Neural cell (in vitro differentiated cells): ENCODE data around the gene GPR161. TPM values are rescaled to one million over a fixed set of nuclear protein-coding genes. Genes with fewer than 3 reads are reported as not detected.
"Not testable (repeated sequence)": the region's sequence is repeated elsewhere in the genome, so short reads cannot be mapped to it uniquely, and the experiment has no call there.

Experiments
- H2AFZ ChIP-seq: fragments of 200-600, 300-800 bp; sonication (generic), shearing (Covaris generic); 2 replicates; pipeline ENCODE4 v1.6.0; 2014; ENCODE audit warnings: low read depth, mild to moderate bottlenecking, antibody characterized with exemption, low read length, moderate library complexity
- H3F3A ChIP-seq: fragments of 200-600 bp; shearing (Covaris generic); 2 replicates; pipeline ENCODE4 v1.6.1; 2016; ENCODE audit warnings: mild to moderate bottlenecking, moderate library complexity, mixed read lengths, antibody characterized with exemption, low read length; ENCODE audit not compliant: insufficient read depth, poor library complexity, severe bottlenecking
- H3K27ac ChIP-seq: fragments of 200-600, 300-800 bp; sonication (generic), shearing (Covaris generic); 2 replicates; pipeline ENCODE4 v1.5.1; 2014; ENCODE audit warnings: mild to moderate bottlenecking, low read length, moderate library complexity
- H3K27me3 ChIP-seq: fragments of 300-800, 200-600 bp; sonication (generic), shearing (Covaris generic); 2 replicates; pipeline ENCODE4 v1.6.0; 2014; ENCODE audit warnings: mild to moderate bottlenecking, low read depth, low read length, moderate library complexity; ENCODE audit not compliant: insufficient read depth
- H3K36me3 ChIP-seq: fragments of 300-800, 200-600 bp; sonication (generic), shearing (Covaris generic); 2 replicates; pipeline ENCODE4 v1.5.1; 2014; ENCODE audit warnings: mild to moderate bottlenecking, antibody characterized with exemption, low read length, moderate library complexity; ENCODE audit not compliant: insufficient read depth
- H3K4me2 ChIP-seq: fragments of 300-800, 200-600 bp; sonication (generic), shearing (Covaris generic); 2 replicates; pipeline ENCODE4 v1.6.0; 2014; ENCODE audit warnings: mild to moderate bottlenecking, low read length
- H3K4me3 ChIP-seq: fragments of 300-800, 200-600 bp; sonication (generic), shearing (Covaris generic); 2 replicates; pipeline ENCODE4 v1.5.1; 2014; ENCODE audit warnings: mild to moderate bottlenecking, low read length, moderate library complexity
- H3K79me2 ChIP-seq: fragments of 200-600 bp; shearing (Covaris generic); replicated peaks from 2 replicates; pipeline ENCODE4 v1.6.0; 2014; ENCODE audit warnings: mild to moderate bottlenecking, low read length, moderate library complexity; ENCODE audit not compliant: insufficient read depth
- H3K9ac ChIP-seq: fragments of 300-800, 200-600 bp; sonication (generic), shearing (Covaris generic); 2 replicates; pipeline ENCODE4 v1.6.1; 2016; ENCODE audit warnings: mild to moderate bottlenecking, low read length, mixed read lengths
- H3K9me2 ChIP-seq: fragments of 200-600 bp; shearing (Covaris generic); 2 replicates; pipeline ENCODE4 v1.6.1; 2016; ENCODE audit warnings: mild to moderate bottlenecking, low read length, mixed read lengths; ENCODE audit not compliant: insufficient read depth
- H3K9me3 ChIP-seq: fragments of 200-600, 300-800 bp; sonication (generic), shearing (Covaris generic); 2 replicates; pipeline ENCODE4 v1.6.1; 2016; ENCODE audit warnings: mild to moderate bottlenecking, mixed run types, low read length, moderate library complexity, mixed read lengths
- H4K20me1 ChIP-seq: fragments of 200-600 bp; shearing (Covaris generic); 2 replicates; pipeline ENCODE4 v1.6.1; 2016; ENCODE audit warnings: mild to moderate bottlenecking, mixed run types; ENCODE audit not compliant: insufficient read depth
- EP300 ChIP-seq: fragments of 450-650 bp; conservative IDR thresholded peaks from 2 replicates; pipeline ENCODE4 v1.6.1; 2014; ENCODE audit warnings: antibody characterized with exemption, mild to moderate bottlenecking, moderate library complexity; ENCODE audit not compliant: poor library complexity, severe bottlenecking
- EZH2 ChIP-seq: fragments of 200-600, 300-800 bp; shearing (Covaris generic), sonication (generic); IDR thresholded peaks from 2 replicates; pipeline ENCODE4 v1.6.1; 2014; ENCODE audit warnings: antibody characterized with exemption, low read length, borderline replicate concordance, mild to moderate bottlenecking; ENCODE audit not compliant: insufficient read depth, poor library complexity, severe bottlenecking
- MXI1 ChIP-seq: fragments of 450-650 bp; conservative IDR thresholded peaks from 2 replicates; pipeline ENCODE4 v1.6.1; 2014; ENCODE audit warnings: antibody characterized with exemption, mild to moderate bottlenecking; ENCODE audit not compliant: poor library complexity, severe bottlenecking
- POLR2AphosphoS5 ChIP-seq: IDR thresholded peaks from 2 replicates; pipeline ENCODE4 v1.6.1; 2012
- RAD21 ChIP-seq: fragments of 450-650 bp; conservative IDR thresholded peaks from 2 replicates; pipeline ENCODE4 v1.6.1; 2014; ENCODE audit warnings: antibody characterized with exemption, mild to moderate bottlenecking, moderate library complexity
- SMC3 ChIP-seq: fragments of 450-650 bp; conservative IDR thresholded peaks from 2 replicates; pipeline ENCODE4 v1.6.1; 2014; ENCODE audit warnings: antibody characterized with exemption, mild to moderate bottlenecking, moderate library complexity; ENCODE audit not compliant: poor library complexity
- TAF1 ChIP-seq: IDR thresholded peaks from 2 replicates; pipeline ENCODE4 v1.6.1; 2012; ENCODE audit warnings: low read depth
- polyA minus RNA-seq: library from RNA; depleted of rRNA, polyadenylated mRNA; stranded (reverse); fragments of >200 nt; gene quantifications from 2 replicates; pipeline ENCODE4 v1.2.3, GENCODE V29; 2014
- polyA plus RNA-seq: library from polyadenylated mRNA; depleted of rRNA; stranded (reverse); fragments of >200 nt; gene quantifications from 2 replicates; pipeline ENCODE4 v1.2.3, GENCODE V29; 2014
- TF ChIP-seq, protein P1 (sequence below): IDR thresholded peaks from 2 replicates; pipeline ENCODE4 v1.6.1; 2012; ENCODE audit warnings: borderline replicate concordance
- TF ChIP-seq, protein P2 (sequence below): fragments of 450-650 bp; IDR thresholded peaks from 2 replicates; pipeline ENCODE4 v1.5.1; 2014; ENCODE audit warnings: antibody characterized with exemption, mild to moderate bottlenecking, moderate library complexity; ENCODE audit not compliant: poor library complexity, severe bottlenecking

Gene GPR161, protein sequence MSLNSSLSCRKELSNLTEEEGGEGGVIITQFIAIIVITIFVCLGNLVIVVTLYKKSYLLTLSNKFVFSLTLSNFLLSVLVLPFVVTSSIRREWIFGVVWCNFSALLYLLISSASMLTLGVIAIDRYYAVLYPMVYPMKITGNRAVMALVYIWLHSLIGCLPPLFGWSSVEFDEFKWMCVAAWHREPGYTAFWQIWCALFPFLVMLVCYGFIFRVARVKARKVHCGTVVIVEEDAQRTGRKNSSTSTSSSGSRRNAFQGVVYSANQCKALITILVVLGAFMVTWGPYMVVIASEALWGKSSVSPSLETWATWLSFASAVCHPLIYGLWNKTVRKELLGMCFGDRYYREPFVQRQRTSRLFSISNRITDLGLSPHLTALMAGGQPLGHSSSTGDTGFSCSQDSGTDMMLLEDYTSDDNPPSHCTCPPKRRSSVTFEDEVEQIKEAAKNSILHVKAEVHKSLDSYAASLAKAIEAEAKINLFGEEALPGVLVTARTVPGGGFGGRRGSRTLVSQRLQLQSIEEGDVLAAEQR
- polyA plus RNA-seq (39.0 and 45.5 TPM in 2 replicates), polyA minus RNA-seq (84.2 and 84.4 TPM in 2 replicates)

DNA sequence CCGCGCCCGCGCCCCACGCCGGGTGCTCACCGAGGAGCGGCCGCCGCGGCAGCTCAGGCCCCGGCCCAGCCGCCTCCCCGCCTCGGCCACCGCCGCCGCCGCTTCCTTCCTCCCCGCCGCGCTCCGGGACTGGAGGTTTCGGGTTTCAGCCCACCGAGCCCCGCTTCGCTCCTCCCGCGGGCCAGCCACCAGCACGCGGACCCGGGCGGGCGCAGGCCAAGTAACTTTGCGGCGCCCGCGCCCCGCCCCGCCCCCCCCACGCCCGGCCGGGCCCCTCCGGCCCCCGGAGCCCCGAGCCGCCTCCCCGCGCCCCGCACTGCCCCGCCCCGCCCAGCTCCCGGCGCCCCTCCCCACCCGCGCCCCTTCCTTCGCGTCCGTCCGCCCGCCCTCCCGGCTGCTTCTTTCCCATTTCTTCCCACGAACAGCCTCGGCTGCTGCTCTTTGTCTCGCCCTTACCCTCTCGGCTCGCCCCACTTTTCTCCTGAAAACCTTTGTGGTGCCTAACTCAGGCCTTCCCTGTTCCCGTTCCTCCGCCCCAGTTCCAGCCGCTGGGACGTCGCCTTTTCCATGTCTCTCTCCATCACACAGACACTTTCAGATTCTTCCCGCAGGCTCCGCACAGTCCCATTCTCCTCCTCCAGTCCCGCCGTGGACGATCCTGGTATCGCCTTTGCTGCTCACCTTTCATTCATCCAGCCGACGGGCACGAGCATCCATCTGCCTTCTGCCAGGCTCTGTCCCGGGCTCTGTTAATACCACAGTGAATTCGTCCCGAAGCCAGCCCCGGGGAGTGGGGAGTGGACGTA lies at the start of gene GPR161:
Gene GPR161, minus strand, starts transcription at position 222 of the 806 bp plus-strand sequence. CDS start 32,080 bp downstream, outside the sequence.
- TF ChIP-seq, protein P1, sequence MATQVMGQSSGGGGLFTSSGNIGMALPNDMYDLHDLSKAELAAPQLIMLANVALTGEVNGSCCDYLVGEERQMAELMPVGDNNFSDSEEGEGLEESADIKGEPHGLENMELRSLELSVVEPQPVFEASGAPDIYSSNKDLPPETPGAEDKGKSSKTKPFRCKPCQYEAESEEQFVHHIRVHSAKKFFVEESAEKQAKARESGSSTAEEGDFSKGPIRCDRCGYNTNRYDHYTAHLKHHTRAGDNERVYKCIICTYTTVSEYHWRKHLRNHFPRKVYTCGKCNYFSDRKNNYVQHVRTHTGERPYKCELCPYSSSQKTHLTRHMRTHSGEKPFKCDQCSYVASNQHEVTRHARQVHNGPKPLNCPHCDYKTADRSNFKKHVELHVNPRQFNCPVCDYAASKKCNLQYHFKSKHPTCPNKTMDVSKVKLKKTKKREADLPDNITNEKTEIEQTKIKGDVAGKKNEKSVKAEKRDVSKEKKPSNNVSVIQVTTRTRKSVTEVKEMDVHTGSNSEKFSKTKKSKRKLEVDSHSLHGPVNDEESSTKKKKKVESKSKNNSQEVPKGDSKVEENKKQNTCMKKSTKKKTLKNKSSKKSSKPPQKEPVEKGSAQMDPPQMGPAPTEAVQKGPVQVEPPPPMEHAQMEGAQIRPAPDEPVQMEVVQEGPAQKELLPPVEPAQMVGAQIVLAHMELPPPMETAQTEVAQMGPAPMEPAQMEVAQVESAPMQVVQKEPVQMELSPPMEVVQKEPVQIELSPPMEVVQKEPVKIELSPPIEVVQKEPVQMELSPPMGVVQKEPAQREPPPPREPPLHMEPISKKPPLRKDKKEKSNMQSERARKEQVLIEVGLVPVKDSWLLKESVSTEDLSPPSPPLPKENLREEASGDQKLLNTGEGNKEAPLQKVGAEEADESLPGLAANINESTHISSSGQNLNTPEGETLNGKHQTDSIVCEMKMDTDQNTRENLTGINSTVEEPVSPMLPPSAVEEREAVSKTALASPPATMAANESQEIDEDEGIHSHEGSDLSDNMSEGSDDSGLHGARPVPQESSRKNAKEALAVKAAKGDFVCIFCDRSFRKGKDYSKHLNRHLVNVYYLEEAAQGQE: peak; percentile 94
- TF ChIP-seq TAF1 (peak; percentile 91), RAD21 (no peak), POLR2AphosphoS5 (peak; percentile 80), EP300 (peak; percentile 27), EZH2 (no peak), SMC3 (peak; percentile 27), MXI1 (peak; percentile 35)
- TF ChIP-seq, protein P2, sequence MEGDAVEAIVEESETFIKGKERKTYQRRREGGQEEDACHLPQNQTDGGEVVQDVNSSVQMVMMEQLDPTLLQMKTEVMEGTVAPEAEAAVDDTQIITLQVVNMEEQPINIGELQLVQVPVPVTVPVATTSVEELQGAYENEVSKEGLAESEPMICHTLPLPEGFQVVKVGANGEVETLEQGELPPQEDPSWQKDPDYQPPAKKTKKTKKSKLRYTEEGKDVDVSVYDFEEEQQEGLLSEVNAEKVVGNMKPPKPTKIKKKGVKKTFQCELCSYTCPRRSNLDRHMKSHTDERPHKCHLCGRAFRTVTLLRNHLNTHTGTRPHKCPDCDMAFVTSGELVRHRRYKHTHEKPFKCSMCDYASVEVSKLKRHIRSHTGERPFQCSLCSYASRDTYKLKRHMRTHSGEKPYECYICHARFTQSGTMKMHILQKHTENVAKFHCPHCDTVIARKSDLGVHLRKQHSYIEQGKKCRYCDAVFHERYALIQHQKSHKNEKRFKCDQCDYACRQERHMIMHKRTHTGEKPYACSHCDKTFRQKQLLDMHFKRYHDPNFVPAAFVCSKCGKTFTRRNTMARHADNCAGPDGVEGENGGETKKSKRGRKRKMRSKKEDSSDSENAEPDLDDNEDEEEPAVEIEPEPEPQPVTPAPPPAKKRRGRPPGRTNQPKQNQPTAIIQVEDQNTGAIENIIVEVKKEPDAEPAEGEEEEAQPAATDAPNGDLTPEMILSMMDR: peak; percentile 36
- Histone ChIP-seq H3K9me3 (no peaks in the 10 kb centered on the region), H3K27ac (peak within 1 kb of the TSS; percentile 85), H4K20me1 (no peaks in the 10 kb centered on the region), H3F3A (no peaks in the 10 kb centered on the region), H3K9ac (peak within 1 kb of the TSS; percentile 91), H3K36me3 (no peaks in the 10 kb centered on the region), H3K9me2 (no peaks in the 10 kb centered on the region), H3K4me3 (peak within 1 kb of the TSS; percentile 96), H3K4me2 (peak within 1 kb of the TSS; percentile 85), H3K79me2 (peaks cover 50% of the 10 kb centered on the region), H2AFZ (peak within 1 kb of the TSS; percentile 94), H3K27me3 (no peaks in the 10 kb centered on the region)

DNA sequence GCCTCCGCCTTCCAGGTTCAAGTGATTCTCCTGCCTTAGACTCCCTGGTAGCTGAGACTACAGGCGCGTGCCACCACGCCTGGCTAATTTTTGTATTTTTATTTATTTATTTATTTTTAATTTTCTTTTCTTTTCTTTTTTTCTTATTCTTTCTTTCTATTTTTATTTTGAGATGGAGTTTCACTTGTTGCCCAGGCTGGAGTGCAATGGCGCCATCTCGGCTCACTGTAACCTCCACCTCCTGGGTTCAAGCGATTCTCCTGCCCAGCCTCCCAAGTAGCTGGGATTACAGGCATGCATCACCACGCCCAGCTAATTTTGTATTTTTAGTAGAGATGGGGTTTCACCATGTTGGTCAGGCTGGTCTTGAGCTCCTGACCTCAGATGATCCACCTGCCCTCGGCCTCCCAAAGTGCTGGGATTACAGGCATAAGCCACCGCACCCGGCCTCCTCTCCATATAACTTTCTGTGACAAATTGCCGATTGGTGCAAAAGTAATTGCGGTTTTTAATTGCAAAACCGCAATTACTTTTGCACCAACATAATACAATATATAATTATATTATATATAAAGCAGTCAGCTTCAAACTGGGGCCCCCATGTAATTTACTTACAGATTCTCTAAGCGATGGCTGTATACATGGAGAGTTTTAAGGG lies 44.5 kb upstream of the GPR161 start:
- H3K9me2 ChIP-seq, H3K9me3 ChIP-seq, H3K4me2 ChIP-seq, H3F3A ChIP-seq, H3K4me3 ChIP-seq, H2AFZ ChIP-seq, H3K27ac ChIP-seq, H4K20me1 ChIP-seq, H3K27me3 ChIP-seq, H3K36me3 ChIP-seq, H3K9ac ChIP-seq: not testable (repeated sequence)
- peaks cover 36% of the 10 kb centered on the region for H3K79me2 ChIP-seq
